Neuronal stem cell (in vitro differentiated cells): ENCODE data around the gene ZNF19. TPM values are rescaled to one million over a fixed set of nuclear protein-coding genes. Genes with fewer than 3 reads are reported as not detected.

Experiments
- DNase-seq: peaks from one replicate; pipeline ENCODE4 v3.0.0-alpha.2; 2013; ENCODE audit warnings: low spot score
- H2AFZ ChIP-seq: one replicate; pipeline ENCODE4 v1.6.1; 2013; ENCODE audit warnings: mild to moderate bottlenecking, low read length, inconsistent platforms
- H2AK5ac ChIP-seq: 2 replicates; pipeline ENCODE4 v1.6.1; 2013; ENCODE audit warnings: low read depth, mild to moderate bottlenecking, inconsistent platforms, low read length, moderate library complexity, mixed read lengths
- H2BK120ac ChIP-seq: 2 replicates; pipeline ENCODE4 v1.6.1; 2013; ENCODE audit warnings: low read depth, mild to moderate bottlenecking, inconsistent platforms, low read length, moderate library complexity, mixed read lengths
- H2BK12ac ChIP-seq: one replicate; pipeline ENCODE4 v1.6.1; 2013; ENCODE audit warnings: low read length, inconsistent platforms
- H2BK15ac ChIP-seq: 2 replicates; pipeline ENCODE4 v1.6.1; 2013; ENCODE audit warnings: mild to moderate bottlenecking, low read length, inconsistent platforms, mixed read lengths
- H2BK5ac ChIP-seq: one replicate; pipeline ENCODE4 v1.6.1; 2013; ENCODE audit warnings: inconsistent platforms, mild to moderate bottlenecking, low read length, moderate library complexity
- H3K14ac ChIP-seq: one replicate; pipeline ENCODE4 v1.6.1; 2013; ENCODE audit warnings: low read length, inconsistent platforms
- H3K18ac ChIP-seq: 2 replicates; pipeline ENCODE4 v1.6.1; 2013; ENCODE audit warnings: low read length, inconsistent platforms
- H3K23ac ChIP-seq: 2 replicates; pipeline ENCODE4 v1.6.1; 2013; ENCODE audit warnings: low read depth, mild to moderate bottlenecking, mixed read lengths, low read length, inconsistent platforms; ENCODE audit not compliant: poor library complexity
- H3K27ac ChIP-seq: replicated peaks from 3 replicates; pipeline ENCODE4 v1.5.1; 2013; ENCODE audit warnings: low read length, inconsistent platforms
- H3K27me3 ChIP-seq, 3 experiments: 2 replicates each; pipeline ENCODE4 v1.6.1; 2013; ENCODE audit warnings: low read length in 3 of 3, mild to moderate bottlenecking in 2 of 3, inconsistent platforms in 1 of 3, low read depth in 1 of 3, mixed read lengths in 1 of 3, moderate library complexity in 1 of 3; ENCODE audit not compliant: control insufficient read depth in 3 of 3, insufficient read depth in 3 of 3
- H3K36me3 ChIP-seq, 2 donors: replicated peaks in 1 of 2; 2 replicates each; pipeline ENCODE4 v1.6.1; 2013; ENCODE audit warnings: low read length in 2 of 2; ENCODE audit not compliant: control insufficient read depth in 2 of 2, insufficient read depth in 2 of 2
- H3K4ac ChIP-seq: 2 replicates; pipeline ENCODE4 v1.6.1; 2013; ENCODE audit warnings: inconsistent platforms, mild to moderate bottlenecking, low read length, moderate library complexity
- H3K4me1 ChIP-seq, 2 donors: 1 replicate in 1 of 2; 2 replicates in 1 of 2; pipeline ENCODE4 v1.6.1; 2013; ENCODE audit warnings: low read length in 2 of 2, low read depth in 1 of 2; ENCODE audit not compliant: control insufficient read depth in 2 of 2, insufficient read depth in 1 of 2
- H3K4me2 ChIP-seq: one replicate; pipeline ENCODE4 v1.6.1; 2013; ENCODE audit warnings: mild to moderate bottlenecking, low read length, inconsistent platforms; ENCODE audit not compliant: insufficient read depth, poor library complexity, severe bottlenecking
- H3K4me3 ChIP-seq, 2 donors: 2 replicates each; pipeline ENCODE4 v1.5.1; 2013; ENCODE audit warnings: low read length in 2 of 2, mild to moderate bottlenecking in 2 of 2, inconsistent platforms in 1 of 2, moderate library complexity in 1 of 2
- H3K79me1 ChIP-seq: one replicate; pipeline ENCODE4 v1.6.1; 2013; ENCODE audit warnings: low read depth, mild to moderate bottlenecking, inconsistent platforms, low read length, moderate library complexity
- H3K9ac ChIP-seq: one replicate; pipeline ENCODE4 v1.6.1; 2013; ENCODE audit warnings: mild to moderate bottlenecking, low read depth, low read length, inconsistent platforms; ENCODE audit not compliant: poor library complexity
- H3K9me3 ChIP-seq, 2 donors: replicated peaks in 1 of 2; 2 replicates each; pipeline versions ENCODE3 to v1.6.1; 2013; ENCODE audit warnings: low read length in 2 of 2, mild to moderate bottlenecking in 2 of 2, inconsistent platforms in 1 of 2, low read depth in 1 of 2, mixed read lengths in 1 of 2, moderate library complexity in 1 of 2; ENCODE audit not compliant: control insufficient read depth in 2 of 2, insufficient read depth in 1 of 2
- H4K8ac ChIP-seq: one replicate; pipeline ENCODE4 v1.6.1; 2013; ENCODE audit warnings: low read depth, mild to moderate bottlenecking, inconsistent platforms, low read length, moderate library complexity
- H4K91ac ChIP-seq: one replicate; pipeline ENCODE4 v1.6.1; 2013; ENCODE audit warnings: low read length, low read depth, mild to moderate bottlenecking, inconsistent platforms; ENCODE audit not compliant: poor library complexity
- WGBS, 2 donors: extraction: QIAGEN DNeasy Blood & Tissue Kit; methylation state at CpG; one replicate each; pipeline ENCODE4 v1.1.7; 2013; ENCODE audit warnings: missing lambda C conversion rate in 2 of 2, mixed read lengths in 1 of 2; ENCODE audit not compliant: insufficient read length in 2 of 2, insufficient replicate concordance in 1 of 2; ENCODE audit errors: extremely low coverage in 2 of 2; 5-methylcytosine and 5-hydroxymethylcytosine counted together
- polyA plus RNA-seq, 2 experiments: library from polyadenylated mRNA; stranded (reverse); fragments of 200-250 nt; gene quantifications; one replicate each; pipeline ENCODE4 v1.2.3, GENCODE V29; 2013

Gene ZNF19
- 4.7 TPM for polyA plus RNA-seq (2013, experiment 1 of 2)
- polyA plus RNA-seq (2013, experiment 2 of 2): 4.3 TPM

DNA sequence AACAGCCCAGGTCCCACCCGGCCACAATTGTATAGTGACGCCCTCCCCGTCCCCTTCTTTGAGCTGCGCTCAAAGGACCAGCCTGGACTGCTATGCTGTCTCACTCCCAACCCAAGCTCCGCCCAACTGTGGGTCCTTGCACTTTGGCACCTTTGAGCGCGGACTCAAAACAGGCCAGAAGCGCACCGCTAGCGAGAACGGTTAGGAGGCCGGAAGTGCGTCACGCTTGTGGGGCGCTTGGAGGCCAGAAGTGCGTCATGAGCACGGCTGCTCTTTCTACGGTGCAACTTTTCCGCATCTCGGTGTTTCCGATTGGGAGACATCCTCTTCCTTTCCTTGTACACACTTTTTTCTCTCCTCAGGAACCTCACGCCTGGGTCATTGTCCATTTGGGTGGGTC, at the start of gene ZNF19:
Gene ZNF19 (minus strand): TSS at position 203 of the 400 bp plus-strand sequence. CDS start 7,210 bp downstream, outside the sequence.
- no peak within 1 kb of the TSS for H2BK5ac ChIP-seq
- no peak within 1 kb of the TSS for H3K4me2 ChIP-seq
- H3K4ac ChIP-seq: no peak within 1 kb of the TSS
- H2BK120ac ChIP-seq: no peak within 1 kb of the TSS
- H2AFZ ChIP-seq: no peak within 1 kb of the TSS
- H3K4me1 ChIP-seq: no peaks in the 10 kb centered on the region
- H3K36me3 ChIP-seq: no peaks in the 10 kb centered on the region
- peak within 1 kb of the TSS in 1 of 2 donors; percentile 15 for H3K4me3 ChIP-seq
- no peak within 1 kb of the TSS for H4K91ac ChIP-seq
- no peaks in the 10 kb centered on the region for H3K9me3 ChIP-seq
- H2BK12ac ChIP-seq: no peak within 1 kb of the TSS
- H3K9ac ChIP-seq: no peak within 1 kb of the TSS
- no peak for DNase-seq
- no peak within 1 kb of the TSS for H2AK5ac ChIP-seq
- no peak within 1 kb of the TSS for H3K27ac ChIP-seq
- H3K79me1 ChIP-seq: no peaks in the 10 kb centered on the region
- H3K14ac ChIP-seq: no peak within 1 kb of the TSS
- no CpG with 5 or more reads among the region's 22 CpGs for WGBS, 2 donors
- H2BK15ac ChIP-seq: no peak within 1 kb of the TSS
- H3K18ac ChIP-seq: no peak within 1 kb of the TSS
- no peaks in the 10 kb centered on the region for H3K27me3 ChIP-seq
- no peak within 1 kb of the TSS for H3K23ac ChIP-seq
- no peak within 1 kb of the TSS for H4K8ac ChIP-seq

DNA sequence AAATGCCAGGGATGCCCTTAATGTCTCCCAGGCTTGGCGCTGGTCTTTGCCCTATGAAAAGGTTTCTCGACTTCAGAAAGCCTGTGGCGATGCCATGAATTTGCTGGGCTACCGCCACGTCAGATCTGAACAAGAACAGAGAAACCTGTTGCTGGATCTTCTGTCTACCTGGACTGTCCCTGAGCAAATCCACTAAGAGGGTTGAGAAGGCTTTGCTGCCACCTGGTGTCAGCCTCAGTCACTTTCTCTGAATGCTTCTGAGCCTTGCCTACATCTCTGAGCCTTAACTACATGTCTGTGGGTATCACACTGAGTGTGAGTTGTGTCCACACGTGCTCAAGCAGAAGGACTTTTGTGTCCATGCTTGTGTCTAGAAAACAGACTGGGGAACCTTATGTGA, 48.5 kb upstream of the ZNF19 start:
- Histone ChIP-seq H3K36me3 (no peaks in the 10 kb centered on the region), H3K4me3 (peak overlapping the region in 1 of 2 donors; percentile 13)
- no peak for DNase-seq

DNA sequence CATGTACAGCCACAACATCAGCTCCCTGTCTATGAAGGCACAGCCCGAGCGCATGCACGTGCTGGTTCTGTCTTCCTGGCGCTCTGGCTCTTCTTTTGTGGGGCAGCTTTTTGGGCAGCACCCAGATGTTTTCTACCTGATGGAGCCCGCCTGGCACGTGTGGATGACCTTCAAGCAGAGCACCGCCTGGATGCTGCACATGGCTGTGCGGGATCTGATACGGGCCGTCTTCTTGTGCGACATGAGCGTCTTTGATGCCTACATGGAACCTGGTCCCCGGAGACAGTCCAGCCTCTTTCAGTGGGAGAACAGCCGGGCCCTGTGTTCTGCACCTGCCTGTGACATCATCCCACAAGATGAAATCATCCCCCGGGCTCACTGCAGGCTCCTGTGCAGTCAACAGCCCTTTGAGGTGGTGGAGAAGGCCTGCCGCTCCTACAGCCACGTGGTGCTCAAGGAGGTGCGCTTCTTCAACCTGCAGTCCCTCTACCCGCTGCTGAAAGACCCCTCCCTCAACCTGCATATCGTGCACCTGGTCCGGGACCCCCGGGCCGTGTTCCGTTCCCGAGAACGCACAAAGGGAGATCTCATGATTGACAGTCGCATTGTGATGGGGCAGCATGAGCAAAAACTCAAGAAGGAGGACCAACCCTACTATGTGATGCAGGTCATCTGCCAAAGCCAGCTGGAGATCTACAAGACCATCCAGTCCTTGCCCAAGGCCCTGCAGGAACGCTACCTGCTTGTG, 47.8 kb upstream of the ZNF19 start:
- no CpG with 5 or more reads among the region's 28 CpGs for WGBS, 2 donors
- Histone ChIP-seq H2BK12ac (no peak overlapping the region), H3K4ac (no peak overlapping the region), H3K18ac (no peak overlapping the region), H2BK120ac (no peak overlapping the region), H3K36me3 (no peaks in the 10 kb centered on the region), H3K9me3 (no peaks in the 10 kb centered on the region), H4K91ac (no peak overlapping the region), H2BK5ac (no peak overlapping the region), H3K27ac (no peak overlapping the region), H3K4me2 (no peak overlapping the region), H2AK5ac (no peak overlapping the region), H4K8ac (no peak overlapping the region), H3K23ac (no peak overlapping the region), H3K27me3 (no peaks in the 10 kb centered on the region), H3K14ac (no peak overlapping the region), H3K79me1 (peaks cover 3% of the 10 kb centered on the region), H3K9ac (no peak overlapping the region), H3K4me1 (no peaks in the 10 kb centered on the region), H3K4me3 (no peak overlapping the region), H2BK15ac (no peak overlapping the region), H2AFZ (no peak overlapping the region)
- DNase-seq: no peak

More for the DNA sequence above, 48.5 kb upstream of the ZNF19 start:
- Histone ChIP-seq H3K9me3 (no peaks in the 10 kb centered on the region), H2BK12ac (no peak overlapping the region), H3K79me1 (peaks cover 3% of the 10 kb centered on the region), H2BK5ac (no peak overlapping the region), H4K8ac (no peak overlapping the region), H2BK15ac (no peak overlapping the region), H3K14ac (no peak overlapping the region), H3K4ac (no peak overlapping the region), H4K91ac (no peak overlapping the region), H3K27ac (no peak overlapping the region), H2AFZ (no peak overlapping the region), H2BK120ac (no peak overlapping the region), H3K18ac (no peak overlapping the region), H3K27me3 (no peaks in the 10 kb centered on the region), H3K9ac (no peak overlapping the region), H3K4me2 (no peak overlapping the region), H3K23ac (no peak overlapping the region), H3K4me1 (no peaks in the 10 kb centered on the region), H2AK5ac (no peak overlapping the region)
- WGBS, 2 donors: no CpG with 5 or more reads among the region's 6 CpGs

DNA sequence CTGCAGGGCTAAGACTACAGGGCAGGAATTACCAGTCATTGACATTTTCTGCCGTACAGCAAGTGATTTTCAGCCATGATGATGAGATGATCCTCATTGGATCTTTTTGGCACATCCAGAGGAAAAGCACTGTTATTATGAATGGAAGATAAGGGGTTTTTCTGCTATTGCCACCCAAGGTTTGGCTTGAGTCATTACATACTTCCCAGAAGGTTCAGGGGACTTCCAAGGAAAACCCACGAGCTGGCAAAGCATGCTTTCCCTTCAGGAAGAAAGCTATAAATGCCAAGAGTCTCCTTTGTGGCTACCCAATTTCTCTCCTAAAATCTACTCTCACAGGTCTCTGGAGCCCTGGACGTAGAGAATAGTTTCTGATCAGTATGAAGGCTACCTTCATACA, 43.2 kb upstream of the ZNF19 start:
- Histone ChIP-seq H3K27ac (no peak overlapping the region), H3K23ac (no peak overlapping the region), H4K91ac (no peak overlapping the region), H3K27me3 (no peaks in the 10 kb centered on the region), H2BK5ac (no peak overlapping the region), H3K4me1 (no peaks in the 10 kb centered on the region), H2AK5ac (no peak overlapping the region), H3K4me2 (no peak overlapping the region), H3K4me3 (no peak overlapping the region), H2BK120ac (no peak overlapping the region), H2AFZ (no peak overlapping the region), H3K36me3 (no peaks in the 10 kb centered on the region), H2BK15ac (no peak overlapping the region), H3K18ac (no peak overlapping the region), H2BK12ac (no peak overlapping the region), H3K4ac (no peak overlapping the region), H3K79me1 (peaks cover 3% of the 10 kb centered on the region), H3K9me3 (no peaks in the 10 kb centered on the region), H3K14ac (no peak overlapping the region), H4K8ac (no peak overlapping the region), H3K9ac (no peak overlapping the region)
- WGBS, 2 donors: no CpG with 5 or more reads among the region's 3 CpGs
- no peak for DNase-seq
